ENCODE results near the gene CXCL14. TPM values are rescaled to one million over a fixed set of nuclear protein-coding genes. Genes with fewer than 3 reads are reported as not detected.
A peak's percentile ranks its signal among the peaks of the same experiment; 100 is the strongest.

CXCL14 gene
- total RNA-seq, 2 experiments from 2014 or later: not detected

GRCh38 chr5:135605221-135605620, 26.4 kb upstream of the CXCL14 start:
- Mint-ChIP-seq H3K27me3 (ENCODE audit: low read depth) (no peaks in the 10 kb centered on the region), H3K4me1 (ENCODE audit: low read depth) (no peaks in the 10 kb centered on the region), H3K27ac (no peak overlapping the region), H3K9me3 (ENCODE audit: insufficient read depth) (no peaks in the 10 kb centered on the region), H3K4me3 (no peak overlapping the region), H3K36me3 (ENCODE audit: low read depth) (no peaks in the 10 kb centered on the region)
- ChIA-PET CTCF (no interaction called here), POLR2A (no interaction called here)
- ATAC-seq (no peak), DNase-seq (no peak)

GRCh38 chr5:135604056-135604455, 25.3 kb upstream of the CXCL14 start:
- Mint-ChIP-seq H3K27ac (no peak overlapping the region), H3K27me3 (ENCODE audit: low read depth) (no peaks in the 10 kb centered on the region), H3K4me1 (ENCODE audit: low read depth) (no peaks in the 10 kb centered on the region), H3K36me3 (ENCODE audit: low read depth) (no peaks in the 10 kb centered on the region), H3K4me3 (no peak overlapping the region), H3K9me3 (ENCODE audit: insufficient read depth) (no peaks in the 10 kb centered on the region)
- no peak for ATAC-seq
- DNase-seq: no peak
- ChIA-PET CTCF (no interaction called here), POLR2A (no interaction called here)

DNA sequence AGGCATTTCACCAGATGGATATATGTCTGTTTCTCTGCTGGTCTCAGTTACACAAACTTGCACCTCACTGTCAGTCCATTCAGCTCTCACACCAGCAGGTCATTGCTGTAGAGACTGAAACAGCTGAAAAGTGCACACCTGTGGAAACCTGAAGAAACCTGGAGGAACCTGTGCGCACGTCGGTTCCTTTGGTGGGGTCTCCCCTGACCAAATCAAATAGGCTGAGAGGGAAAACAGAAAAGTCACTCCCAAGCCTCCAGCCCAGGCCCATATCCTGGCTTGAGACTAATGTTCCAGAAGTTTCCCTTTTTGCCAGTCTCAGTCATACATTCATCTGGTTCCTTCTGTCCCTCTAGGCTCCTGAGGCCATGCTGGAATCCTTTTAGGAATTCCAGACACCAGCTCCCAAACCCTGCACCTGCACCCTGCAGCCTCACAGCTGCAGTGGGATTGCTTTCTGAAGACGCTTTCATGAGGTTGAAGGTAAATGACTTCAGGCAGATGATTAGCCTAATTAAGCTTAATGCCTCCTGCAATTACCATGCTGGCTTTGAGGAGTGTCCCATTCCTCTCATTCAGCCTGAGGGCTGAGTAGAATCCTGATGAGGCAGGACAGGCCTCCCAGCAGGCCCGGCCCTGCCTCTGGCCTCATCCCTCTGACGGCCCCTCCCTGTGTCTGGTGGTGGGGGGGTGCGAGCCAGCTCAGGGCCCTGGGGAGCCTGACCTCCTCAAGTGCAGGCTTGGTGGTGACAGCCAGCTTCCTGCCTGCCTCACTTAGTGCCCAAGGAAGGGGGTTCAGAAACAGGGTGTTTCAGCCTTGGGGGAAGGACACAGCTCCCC, 24.3 kb upstream of the CXCL14 start:
- POLR2A ChIA-PET: no interaction called here

DNA sequence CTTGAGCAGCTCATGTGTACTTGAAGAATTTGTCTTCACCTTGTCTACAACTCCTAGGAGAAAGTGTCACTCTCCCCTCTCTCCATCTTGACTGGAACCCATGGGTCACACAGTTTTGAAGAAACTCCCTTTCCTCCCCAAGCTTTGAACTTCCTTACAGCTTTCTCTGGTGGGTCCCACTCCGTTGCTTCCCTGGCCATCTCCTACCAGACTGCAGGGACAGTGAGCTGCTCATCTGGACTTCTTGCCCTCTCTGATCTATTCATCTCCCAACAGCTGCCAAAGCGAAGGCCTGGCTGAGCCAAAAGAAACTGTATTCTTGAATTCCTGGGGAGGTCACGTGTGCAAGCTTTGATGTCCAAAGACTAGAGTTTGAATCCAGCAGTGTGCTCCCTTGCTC, 22.7 kb upstream of the CXCL14 start:
- DNase-seq (peak; percentile 8), ATAC-seq (no peak)
- ChIA-PET CTCF (no interaction called here), POLR2A (no interaction called here)
- no peak overlapping the region for H3K4me3 Mint-ChIP-seq
- H3K36me3 Mint-ChIP-seq (ENCODE audit: low read depth): no peaks in the 10 kb centered on the region
- peaks cover 3% of the 10 kb centered on the region for H3K27me3 Mint-ChIP-seq (ENCODE audit: low read depth)
- H3K9me3 Mint-ChIP-seq (ENCODE audit: insufficient read depth): no peaks in the 10 kb centered on the region
- no peak overlapping the region for H3K27ac Mint-ChIP-seq
- H3K4me1 Mint-ChIP-seq (ENCODE audit: low read depth): no peaks in the 10 kb centered on the region

More for the DNA sequence above, 24.3 kb upstream of the CXCL14 start:
- no peak overlapping the region for H3K4me3 Mint-ChIP-seq
- no peak for DNase-seq
- no peaks in the 10 kb centered on the region for H3K4me1 Mint-ChIP-seq (ENCODE audit: low read depth)
- no peaks in the 10 kb centered on the region for H3K9me3 Mint-ChIP-seq (ENCODE audit: insufficient read depth)
- H3K27ac Mint-ChIP-seq: no peak overlapping the region
- no peak for ATAC-seq
- CTCF ChIA-PET: no interaction called here
- H3K36me3 Mint-ChIP-seq (ENCODE audit: low read depth): no peaks in the 10 kb centered on the region
- H3K27me3 Mint-ChIP-seq (ENCODE audit: low read depth): peaks cover 3% of the 10 kb centered on the region

DNA sequence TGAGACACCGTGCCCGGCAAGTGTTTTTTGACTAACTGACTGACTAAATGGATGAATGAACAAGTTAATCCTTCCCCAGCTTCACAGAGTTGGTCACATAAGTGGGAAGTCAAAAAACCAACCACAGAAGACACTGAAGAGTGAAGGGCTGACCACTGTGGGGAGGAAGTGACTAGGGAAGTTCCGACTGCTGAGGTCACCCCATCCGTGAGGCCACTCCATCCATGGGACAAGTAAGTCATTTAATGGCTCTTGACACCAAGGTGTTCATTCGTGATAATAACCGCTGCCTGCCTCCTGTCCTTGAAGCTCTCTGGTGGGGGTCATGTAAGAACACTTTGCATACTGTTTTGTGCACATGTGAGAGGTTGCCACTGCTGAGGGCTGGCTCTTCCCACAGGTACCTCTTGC, 22.2 kb upstream of the CXCL14 start:
- Mint-ChIP-seq H3K4me3 (no peak overlapping the region), H3K27ac (no peak overlapping the region), H3K9me3 (ENCODE audit: insufficient read depth) (no peaks in the 10 kb centered on the region), H3K27me3 (ENCODE audit: low read depth) (peaks cover 3% of the 10 kb centered on the region), H3K36me3 (ENCODE audit: low read depth) (no peaks in the 10 kb centered on the region), H3K4me1 (ENCODE audit: low read depth) (no peaks in the 10 kb centered on the region)
- ATAC-seq (no peak), DNase-seq (peak; percentile 11)
- ChIA-PET POLR2A (no interaction called here), CTCF (no interaction called here)

DNA sequence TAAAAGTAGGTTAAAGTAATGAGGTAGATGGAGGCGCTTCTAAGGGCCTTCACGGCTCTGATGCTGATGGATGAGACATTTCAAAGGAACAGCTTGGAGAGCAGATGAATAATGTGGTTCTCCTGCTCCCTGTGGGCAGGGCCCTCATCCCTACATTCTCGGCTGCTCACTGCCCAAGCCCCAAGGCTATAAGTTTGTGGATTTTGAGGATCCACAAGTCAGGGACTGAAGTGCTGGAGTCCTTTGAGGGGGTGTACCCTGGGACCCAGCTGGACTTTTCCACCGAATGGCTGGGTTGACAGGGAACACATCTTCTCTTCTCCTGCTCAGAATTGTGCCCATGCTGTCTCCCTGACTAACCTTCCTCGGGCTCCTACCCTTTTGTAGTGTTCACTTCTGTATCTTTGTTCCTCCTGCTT, 21.4 kb upstream of the CXCL14 start:
- ATAC-seq: no peak
- no peaks in the 10 kb centered on the region for H3K9me3 Mint-ChIP-seq (ENCODE audit: insufficient read depth)
- peaks cover 6% of the 10 kb centered on the region for H3K27me3 Mint-ChIP-seq (ENCODE audit: low read depth)
- H3K27ac Mint-ChIP-seq: no peak overlapping the region
- H3K4me1 Mint-ChIP-seq (ENCODE audit: low read depth): no peaks in the 10 kb centered on the region
- peak; percentile 3 for DNase-seq
- POLR2A ChIA-PET: interaction anchor here (0.6 kb wide), 1 partner anchor 455 kb away, joined by 3 read pairs; no protein-coding TSS in a partner anchor
- no peaks in the 10 kb centered on the region for H3K36me3 Mint-ChIP-seq (ENCODE audit: low read depth)
- H3K4me3 Mint-ChIP-seq: no peak overlapping the region
- CTCF ChIA-PET: no interaction called here

GRCh38 chr5:135599421-135600151, 20.8 kb upstream of the CXCL14 start:
- no peaks in the 10 kb centered on the region for H3K4me1 Mint-ChIP-seq (ENCODE audit: low read depth)
- H3K27me3 Mint-ChIP-seq (ENCODE audit: low read depth): peaks cover 6% of the 10 kb centered on the region
- CTCF ChIA-PET: no interaction called here
- H3K4me3 Mint-ChIP-seq: no peak overlapping the region
- no peaks in the 10 kb centered on the region for H3K9me3 Mint-ChIP-seq (ENCODE audit: insufficient read depth)
- POLR2A ChIA-PET: no interaction called here
- no peak overlapping the region for H3K27ac Mint-ChIP-seq
- ATAC-seq (no peak), DNase-seq (peak; percentile 9)
- no peaks in the 10 kb centered on the region for H3K36me3 Mint-ChIP-seq (ENCODE audit: low read depth)

GRCh38 chr5:135598691-135599395, 20.1 kb upstream of the CXCL14 start:
- H3K36me3 Mint-ChIP-seq (ENCODE audit: low read depth): no peaks in the 10 kb centered on the region
- no peak for ATAC-seq
- H3K4me1 Mint-ChIP-seq (ENCODE audit: low read depth): no peaks in the 10 kb centered on the region
- ChIA-PET CTCF (no interaction called here), POLR2A (no interaction called here)
- DNase-seq: peak; percentile 8
- no peak overlapping the region for H3K4me3 Mint-ChIP-seq
- peaks cover 6% of the 10 kb centered on the region for H3K27me3 Mint-ChIP-seq (ENCODE audit: low read depth)
- no peak overlapping the region for H3K27ac Mint-ChIP-seq
- no peaks in the 10 kb centered on the region for H3K9me3 Mint-ChIP-seq (ENCODE audit: insufficient read depth)

DNA sequence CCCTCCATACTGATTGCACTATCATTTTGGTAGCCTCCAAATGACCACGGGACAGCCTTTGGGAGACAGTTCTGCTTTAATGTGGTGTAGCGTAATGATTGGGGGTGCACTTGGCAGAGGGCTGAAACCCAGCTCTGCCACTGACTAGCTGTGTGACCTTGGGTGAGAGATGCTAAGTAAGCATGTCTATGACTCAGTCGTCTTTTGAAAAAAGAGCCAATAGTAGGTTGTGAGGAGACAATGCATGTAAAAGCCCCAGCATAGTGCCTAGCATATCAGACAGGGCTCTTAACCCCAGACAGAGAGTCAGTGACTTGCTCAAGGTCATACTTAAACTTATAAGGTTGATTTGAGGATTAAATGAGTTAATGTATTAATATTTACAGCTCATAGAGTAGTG, 18.0 kb upstream of the CXCL14 start:
- Mint-ChIP-seq H3K9me3 (ENCODE audit: insufficient read depth) (no peaks in the 10 kb centered on the region), H3K4me1 (ENCODE audit: low read depth) (no peaks in the 10 kb centered on the region), H3K4me3 (no peak overlapping the region), H3K36me3 (ENCODE audit: low read depth) (no peaks in the 10 kb centered on the region), H3K27me3 (ENCODE audit: low read depth) (peaks cover 6% of the 10 kb centered on the region), H3K27ac (no peak overlapping the region)
- DNase-seq: no peak
- no peak for ATAC-seq
- POLR2A ChIA-PET: no interaction called here
- CTCF ChIA-PET: interaction anchor here (1.0 to 1.3 kb wide), 2 partner anchors 31 to 36 kb away, joined by 4 read pairs; no protein-coding TSS in a partner anchor

- no peak overlapping the region for H3K4me3 Mint-ChIP-seq
- CTCF ChIA-PET: interaction anchor here (1.0 to 1.3 kb wide), 2 partner anchors 30 to 36 kb away, joined by 4 read pairs; no protein-coding TSS in a partner anchor
- no peak for ATAC-seq
Observed at GRCh38 chr5:135596157-135596763, 17.5 kb upstream of the CXCL14 start.

DNA sequence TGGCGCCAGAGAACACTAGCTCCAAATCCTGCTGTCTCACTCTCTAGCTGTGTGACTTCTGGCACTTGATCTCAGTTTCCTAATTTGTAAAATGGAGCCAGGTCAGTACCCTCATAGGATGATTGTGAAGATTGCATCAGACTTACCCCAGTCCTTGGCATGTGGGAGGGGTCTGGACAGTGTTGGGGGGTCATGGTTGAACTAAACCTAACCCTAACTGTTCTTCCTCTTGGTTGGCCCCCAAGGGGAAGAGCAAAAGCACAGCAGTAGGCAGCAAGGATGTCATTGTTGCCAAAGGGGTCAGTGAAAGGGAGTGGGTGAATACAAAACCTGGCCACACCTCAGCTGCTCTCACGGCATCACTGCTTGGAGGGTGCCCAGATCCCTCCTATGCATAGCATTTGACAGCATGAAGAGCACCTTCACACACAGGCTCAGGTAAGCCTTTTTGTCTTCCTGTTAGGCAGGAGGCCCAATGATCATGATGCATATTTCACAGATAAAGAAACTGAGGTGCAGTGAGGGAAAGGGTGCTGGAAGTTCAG, 15.7 kb upstream of the CXCL14 start:
- Mint-ChIP-seq H3K4me3 (no peak overlapping the region), H3K4me1 (ENCODE audit: low read depth) (no peaks in the 10 kb centered on the region), H3K27me3 (ENCODE audit: low read depth) (peaks cover 6% of the 10 kb centered on the region), H3K36me3 (ENCODE audit: low read depth) (no peaks in the 10 kb centered on the region), H3K27ac (no peak overlapping the region), H3K9me3 (ENCODE audit: insufficient read depth) (no peaks in the 10 kb centered on the region)
- ATAC-seq (no peak), DNase-seq (no peak)
- ChIA-PET CTCF (no interaction called here), POLR2A (no interaction called here)

More at GRCh38 chr5:135596157-135596763, 17.5 kb upstream of the CXCL14 start:
- no peak overlapping the region for H3K27ac Mint-ChIP-seq
- H3K27me3 Mint-ChIP-seq (ENCODE audit: low read depth): peaks cover 6% of the 10 kb centered on the region
- no peaks in the 10 kb centered on the region for H3K4me1 Mint-ChIP-seq (ENCODE audit: low read depth)
- POLR2A ChIA-PET: no interaction called here
- no peak for DNase-seq
- no peaks in the 10 kb centered on the region for H3K36me3 Mint-ChIP-seq (ENCODE audit: low read depth)
- no peaks in the 10 kb centered on the region for H3K9me3 Mint-ChIP-seq (ENCODE audit: insufficient read depth)

Data from activated CD8-positive, alpha-beta T cell treated with anti-CD3 and anti-CD28 coated beads, Interleukin-2, amount 10 ng/mL, durations not matched to agents 7 days and 5 days (primary cell).